ENCODE measurements around the gene STIMATE. TPM values are rescaled to one million over a fixed set of nuclear protein-coding genes. Genes with fewer than 3 reads are reported as not detected.

Gene STIMATE
- total RNA-seq, 1 donor from 2014 or later, result 28.4 TPM

- Mint-ChIP-seq H3K9me3 (no peaks in the 10 kb centered on the region), H3K4me3 (no peak overlapping the region), H3K4me1 (ENCODE audit: unreplicated experiment) (no peaks in the 10 kb centered on the region), H3K36me3 (no peaks in the 10 kb centered on the region), H3K27ac (no peak overlapping the region), H3K27me3 (no peaks in the 10 kb centered on the region)
- no peak for TF ChIP-seq CTCF (conservative IDR thresholded peaks at IDR 0.05)
- no peak for DNase-seq (ENCODE audit: extremely low spot score, unreplicated experiment)
Observed at GRCh38 chr3:52810923-52811322, 86.4 kb downstream of the STIMATE start.

GRCh38 chr3:52809662-52810377 is 87.5 kb downstream of the STIMATE start:
- H3K27ac Mint-ChIP-seq, result no peak overlapping the region
- no peak for DNase-seq (ENCODE audit: extremely low spot score, unreplicated experiment)
- no peaks in the 10 kb centered on the region for H3K4me1 Mint-ChIP-seq (ENCODE audit: unreplicated experiment)
- no peaks in the 10 kb centered on the region for H3K27me3 Mint-ChIP-seq
- no peak for TF ChIP-seq CTCF (conservative IDR thresholded peaks at IDR 0.05)
- no peaks in the 10 kb centered on the region for H3K9me3 Mint-ChIP-seq
- H3K36me3 Mint-ChIP-seq, result no peaks in the 10 kb centered on the region
- no peak overlapping the region for H3K4me3 Mint-ChIP-seq

- H3K4me3 Mint-ChIP-seq, result no peak overlapping the region
- no peak overlapping the region for H3K27ac Mint-ChIP-seq
- no peaks in the 10 kb centered on the region for H3K36me3 Mint-ChIP-seq
- no peak for DNase-seq (ENCODE audit: extremely low spot score, unreplicated experiment)
- no peaks in the 10 kb centered on the region for H3K27me3 Mint-ChIP-seq
- no peaks in the 10 kb centered on the region for H3K9me3 Mint-ChIP-seq
- H3K4me1 Mint-ChIP-seq (ENCODE audit: unreplicated experiment), result no peaks in the 10 kb centered on the region
- no peak for TF ChIP-seq CTCF (conservative IDR thresholded peaks at IDR 0.05)
Observed at GRCh38 chr3:52809149-52809548, 88.2 kb downstream of the STIMATE start.

GRCh38 chr3:52805270-52806039 is 91.9 kb downstream of the STIMATE start:
- H3K27me3 Mint-ChIP-seq, result no peaks in the 10 kb centered on the region
- TF ChIP-seq CTCF (conservative IDR thresholded peaks at IDR 0.05), result no peak
- H3K4me3 Mint-ChIP-seq, result no peak overlapping the region
- H3K27ac Mint-ChIP-seq, result no peak overlapping the region
- no peaks in the 10 kb centered on the region for H3K4me1 Mint-ChIP-seq (ENCODE audit: unreplicated experiment)
- H3K9me3 Mint-ChIP-seq, result no peaks in the 10 kb centered on the region
- H3K36me3 Mint-ChIP-seq, result no peaks in the 10 kb centered on the region
- DNase-seq (ENCODE audit: extremely low spot score, unreplicated experiment), result no peak

- H3K4me3 Mint-ChIP-seq, result no peak overlapping the region
- no peak for DNase-seq (ENCODE audit: extremely low spot score, unreplicated experiment)
- H3K27me3 Mint-ChIP-seq, result no peaks in the 10 kb centered on the region
- H3K4me1 Mint-ChIP-seq (ENCODE audit: unreplicated experiment), result no peaks in the 10 kb centered on the region
- no peaks in the 10 kb centered on the region for H3K9me3 Mint-ChIP-seq
- H3K36me3 Mint-ChIP-seq, result no peaks in the 10 kb centered on the region
- no peak overlapping the region for H3K27ac Mint-ChIP-seq
- TF ChIP-seq CTCF (conservative IDR thresholded peaks at IDR 0.05), result no peak
Observed at GRCh38 chr3:52801839-52802238, 95.5 kb downstream of the STIMATE start.

Measured in type B pancreatic cell (in vitro differentiated cells).